Neuronal stem cell (in vitro differentiated cells): ENCODE data around the gene NUDT8.

Experiments
- DNase-seq: peaks from one replicate; pipeline ENCODE4 v3.0.0-alpha.2; 2013; ENCODE audit warnings: low spot score
- H2AFZ ChIP-seq: one replicate; pipeline ENCODE4 v1.6.1; 2013; ENCODE audit warnings: mild to moderate bottlenecking, low read length, inconsistent platforms
- H2AK5ac ChIP-seq: 2 replicates; pipeline ENCODE4 v1.6.1; 2013; ENCODE audit warnings: low read depth, mild to moderate bottlenecking, inconsistent platforms, low read length, moderate library complexity, mixed read lengths
- H2BK120ac ChIP-seq: 2 replicates; pipeline ENCODE4 v1.6.1; 2013; ENCODE audit warnings: low read depth, mild to moderate bottlenecking, inconsistent platforms, low read length, moderate library complexity, mixed read lengths
- H2BK12ac ChIP-seq: one replicate; pipeline ENCODE4 v1.6.1; 2013; ENCODE audit warnings: low read length, inconsistent platforms
- H2BK15ac ChIP-seq: 2 replicates; pipeline ENCODE4 v1.6.1; 2013; ENCODE audit warnings: mild to moderate bottlenecking, low read length, inconsistent platforms, mixed read lengths
- H2BK5ac ChIP-seq: one replicate; pipeline ENCODE4 v1.6.1; 2013; ENCODE audit warnings: inconsistent platforms, mild to moderate bottlenecking, low read length, moderate library complexity
- H3K14ac ChIP-seq: one replicate; pipeline ENCODE4 v1.6.1; 2013; ENCODE audit warnings: low read length, inconsistent platforms
- H3K18ac ChIP-seq: 2 replicates; pipeline ENCODE4 v1.6.1; 2013; ENCODE audit warnings: low read length, inconsistent platforms
- H3K23ac ChIP-seq: 2 replicates; pipeline ENCODE4 v1.6.1; 2013; ENCODE audit warnings: low read depth, mild to moderate bottlenecking, mixed read lengths, low read length, inconsistent platforms; ENCODE audit not compliant: poor library complexity
- H3K27ac ChIP-seq: replicated peaks from 3 replicates; pipeline ENCODE4 v1.5.1; 2013; ENCODE audit warnings: low read length, inconsistent platforms
- H3K27me3 ChIP-seq, 3 experiments: 2 replicates each; pipeline ENCODE4 v1.6.1; 2013; ENCODE audit warnings: low read length in 3 of 3, mild to moderate bottlenecking in 2 of 3, inconsistent platforms in 1 of 3, low read depth in 1 of 3, mixed read lengths in 1 of 3, moderate library complexity in 1 of 3; ENCODE audit not compliant: control insufficient read depth in 3 of 3, insufficient read depth in 3 of 3
- H3K36me3 ChIP-seq, 2 donors: replicated peaks in 1 of 2; 2 replicates each; pipeline ENCODE4 v1.6.1; 2013; ENCODE audit warnings: low read length in 2 of 2; ENCODE audit not compliant: control insufficient read depth in 2 of 2, insufficient read depth in 2 of 2
- H3K4ac ChIP-seq: 2 replicates; pipeline ENCODE4 v1.6.1; 2013; ENCODE audit warnings: inconsistent platforms, mild to moderate bottlenecking, low read length, moderate library complexity
- H3K4me1 ChIP-seq, 2 donors: 1 replicate in 1 of 2; 2 replicates in 1 of 2; pipeline ENCODE4 v1.6.1; 2013; ENCODE audit warnings: low read length in 2 of 2, low read depth in 1 of 2; ENCODE audit not compliant: control insufficient read depth in 2 of 2, insufficient read depth in 1 of 2
- H3K4me2 ChIP-seq: one replicate; pipeline ENCODE4 v1.6.1; 2013; ENCODE audit warnings: mild to moderate bottlenecking, low read length, inconsistent platforms; ENCODE audit not compliant: insufficient read depth, poor library complexity, severe bottlenecking
- H3K4me3 ChIP-seq, 2 donors: 2 replicates each; pipeline ENCODE4 v1.5.1; 2013; ENCODE audit warnings: low read length in 2 of 2, mild to moderate bottlenecking in 2 of 2, inconsistent platforms in 1 of 2, moderate library complexity in 1 of 2
- H3K79me1 ChIP-seq: one replicate; pipeline ENCODE4 v1.6.1; 2013; ENCODE audit warnings: low read depth, mild to moderate bottlenecking, inconsistent platforms, low read length, moderate library complexity
- H3K9ac ChIP-seq: one replicate; pipeline ENCODE4 v1.6.1; 2013; ENCODE audit warnings: mild to moderate bottlenecking, low read depth, low read length, inconsistent platforms; ENCODE audit not compliant: poor library complexity
- H3K9me3 ChIP-seq, 2 donors: replicated peaks in 1 of 2; 2 replicates each; pipeline versions ENCODE3 to v1.6.1; 2013; ENCODE audit warnings: low read length in 2 of 2, mild to moderate bottlenecking in 2 of 2, inconsistent platforms in 1 of 2, low read depth in 1 of 2, mixed read lengths in 1 of 2, moderate library complexity in 1 of 2; ENCODE audit not compliant: control insufficient read depth in 2 of 2, insufficient read depth in 1 of 2
- H4K8ac ChIP-seq: one replicate; pipeline ENCODE4 v1.6.1; 2013; ENCODE audit warnings: low read depth, mild to moderate bottlenecking, inconsistent platforms, low read length, moderate library complexity
- H4K91ac ChIP-seq: one replicate; pipeline ENCODE4 v1.6.1; 2013; ENCODE audit warnings: low read length, low read depth, mild to moderate bottlenecking, inconsistent platforms; ENCODE audit not compliant: poor library complexity
- WGBS, 2 donors: extraction: QIAGEN DNeasy Blood & Tissue Kit; methylation state at CpG; one replicate each; pipeline ENCODE4 v1.1.7; 2013; ENCODE audit warnings: missing lambda C conversion rate in 2 of 2, mixed read lengths in 1 of 2; ENCODE audit not compliant: insufficient read length in 2 of 2, insufficient replicate concordance in 1 of 2; ENCODE audit errors: extremely low coverage in 2 of 2; 5-methylcytosine and 5-hydroxymethylcytosine counted together

The NUDT8 gene

GRCh38 chr11:67668192-67668551 is 38.4 kb upstream of the NUDT8 start:
- H4K91ac ChIP-seq, result no peak overlapping the region
- no peak overlapping the region for H2AK5ac ChIP-seq
- H3K27me3 ChIP-seq, result peaks cover 0 to under 1% (median 0%) of the 10 kb centered on the region in 3 experiments
- no peak overlapping the region for H3K4me2 ChIP-seq
- no peak overlapping the region for H3K14ac ChIP-seq
- H2BK5ac ChIP-seq, result no peak overlapping the region
- H3K36me3 ChIP-seq, result peaks cover 0 to 2% of the 10 kb centered on the region in 2 donors
- H2BK12ac ChIP-seq, result no peak overlapping the region
- H3K9me3 ChIP-seq, result no peaks in the 10 kb centered on the region
- no peak overlapping the region for H2AFZ ChIP-seq
- no peak overlapping the region for H2BK15ac ChIP-seq
- no peak for DNase-seq
- no peak overlapping the region for H4K8ac ChIP-seq
- H3K23ac ChIP-seq, result no peak overlapping the region
- H3K4me1 ChIP-seq, result peaks cover 0 to 1% of the 10 kb centered on the region in 2 donors
- no peak overlapping the region for H2BK120ac ChIP-seq
- H3K4me3 ChIP-seq, result peak overlapping the region in 1 of 2 donors; percentile 57
- no peaks in the 10 kb centered on the region for H3K79me1 ChIP-seq
- H3K9ac ChIP-seq, result no peak overlapping the region
- WGBS, 2 donors, result no CpG with 5 or more reads among the region's 5 CpGs
- no peak overlapping the region for H3K18ac ChIP-seq
- no peak overlapping the region for H3K4ac ChIP-seq
- H3K27ac ChIP-seq, result no peak overlapping the region

GRCh38 chr11:67667490-67668191 is 37.9 kb upstream of the NUDT8 start:
- Histone ChIP-seq H3K4me3 (no peak overlapping the region), H2BK15ac (peak overlapping the region; percentile 21), H3K18ac (peak overlapping the region; percentile 38), H3K9ac (no peak overlapping the region), H3K9me3 (no peaks in the 10 kb centered on the region), H3K27me3 (peaks cover 0 to 5% (median 0%) of the 10 kb centered on the region in 3 experiments), H4K8ac (no peak overlapping the region), H3K79me1 (no peaks in the 10 kb centered on the region), H3K4me2 (no peak overlapping the region), H4K91ac (no peak overlapping the region), H2BK120ac (no peak overlapping the region), H3K4me1 (peaks cover 0 to 1% of the 10 kb centered on the region in 2 donors), H2AFZ (no peak overlapping the region), H2BK5ac (no peak overlapping the region), H3K23ac (peak overlapping the region; percentile 80), H2BK12ac (no peak overlapping the region), H3K14ac (peak overlapping the region; percentile 56), H3K4ac (no peak overlapping the region), H2AK5ac (peak overlapping the region; percentile 91), H3K36me3 (peaks cover 0 to 2% of the 10 kb centered on the region in 2 donors), H3K27ac (no peak overlapping the region)
- DNase-seq, result no peak
- no CpG with 5 or more reads among the region's 26 CpGs for WGBS, 2 donors

- no peak overlapping the region for H3K4ac ChIP-seq
- H3K9ac ChIP-seq, result no peak overlapping the region
- H3K27me3 ChIP-seq, result peaks cover 0 to 12% (median 0%) of the 10 kb centered on the region in 3 experiments
- WGBS, 2 donors, result no CpG with 5 or more reads among the region's 20 CpGs
- DNase-seq, result no peak
- no peak overlapping the region for H4K91ac ChIP-seq
- peak overlapping the region; percentile 91 for H2AK5ac ChIP-seq
- no peak overlapping the region for H2BK120ac ChIP-seq
- no peak overlapping the region for H2BK5ac ChIP-seq
- H3K79me1 ChIP-seq, result no peaks in the 10 kb centered on the region
- peak overlapping the region; percentile 41 for H3K18ac ChIP-seq
- H2BK15ac ChIP-seq, result peak overlapping the region; percentile 67
- peak overlapping the region; percentile 67 for H3K23ac ChIP-seq
- no peak overlapping the region for H3K27ac ChIP-seq
- H3K14ac ChIP-seq, result peak overlapping the region; percentile 56
- peaks cover 0 to 2% of the 10 kb centered on the region in 2 donors for H3K36me3 ChIP-seq
- H3K4me2 ChIP-seq, result no peak overlapping the region
- peaks cover 0 to 1% of the 10 kb centered on the region in 2 donors for H3K4me1 ChIP-seq
- H3K4me3 ChIP-seq, result no peak overlapping the region
- no peak overlapping the region for H2AFZ ChIP-seq
- no peak overlapping the region for H2BK12ac ChIP-seq
- H4K8ac ChIP-seq, result peak overlapping the region; percentile 52
- no peaks in the 10 kb centered on the region for H3K9me3 ChIP-seq
These were observed 37.1 kb upstream of the NUDT8 start for GRCh38 chr11:67666676-67667489.

DNA sequence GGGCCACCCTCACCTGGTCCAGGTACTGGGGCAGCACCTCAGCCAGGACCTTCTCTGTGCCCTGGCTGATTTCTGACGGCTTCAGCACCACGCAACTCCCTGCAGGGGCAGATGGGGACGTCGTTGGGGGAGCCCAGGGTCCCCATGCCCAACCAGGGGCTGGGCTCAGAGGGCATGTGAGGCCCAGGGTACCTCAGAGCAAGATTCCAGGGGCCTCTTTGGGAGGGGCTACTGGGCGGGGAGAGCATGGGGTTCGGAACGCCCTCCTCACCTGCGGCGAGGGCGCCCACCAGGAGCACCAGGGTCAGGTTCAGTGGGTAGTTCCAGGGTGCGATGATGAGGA is 36.5 kb upstream of the NUDT8 start:
- no peak overlapping the region for H4K8ac ChIP-seq
- H3K14ac ChIP-seq, result peak overlapping the region; percentile 1
- H3K4me2 ChIP-seq, result no peak overlapping the region
- no peak overlapping the region for H3K4ac ChIP-seq
- no peaks in the 10 kb centered on the region for H3K79me1 ChIP-seq
- H3K4me3 ChIP-seq, result no peak overlapping the region
- H2BK120ac ChIP-seq, result no peak overlapping the region
- H3K18ac ChIP-seq, result peak overlapping the region; percentile 38
- DNase-seq, result no peak
- H3K23ac ChIP-seq, result no peak overlapping the region
- no peak overlapping the region for H2BK5ac ChIP-seq
- H4K91ac ChIP-seq, result no peak overlapping the region
- H2BK15ac ChIP-seq, result peak overlapping the region; percentile 83
- peaks cover 0 to 14% (median 0%) of the 10 kb centered on the region in 3 experiments for H3K27me3 ChIP-seq
- peaks cover 0 to 1% of the 10 kb centered on the region in 2 donors for H3K4me1 ChIP-seq
- H3K9ac ChIP-seq, result no peak overlapping the region
- no peak overlapping the region for H2AFZ ChIP-seq
- peaks cover 0 to 2% of the 10 kb centered on the region in 2 donors for H3K36me3 ChIP-seq
- H3K9me3 ChIP-seq, result no peaks in the 10 kb centered on the region
- H2AK5ac ChIP-seq, result peak overlapping the region; percentile 91
- H3K27ac ChIP-seq, result no peak overlapping the region
- no peak overlapping the region for H2BK12ac ChIP-seq
- WGBS, 2 donors, result no CpG with 5 or more reads among the region's 11 CpGs
